GM23248 (cell line): ENCODE measurements around the gene TLE5.

Experiments used
- EZH2 ChIP-seq: fragments of 200-600 bp; sonication (generic); IDR thresholded peaks from 2 replicates; pipeline ENCODE4 v1.6.1; 2018; ENCODE audit warnings: antibody characterized with exemption, mild to moderate bottlenecking; ENCODE audit not compliant: insufficient read depth, poor library complexity, severe bottlenecking
- EZH2phosphoT487 ChIP-seq: fragments of 200-600 bp; sonication (generic); IDR thresholded peaks from 2 replicates; pipeline ENCODE4 v1.6.1; 2018; ENCODE audit warnings: antibody characterized with exemption, moderate library complexity, mild to moderate bottlenecking, low read depth; ENCODE audit not compliant: insufficient read depth

DNA sequence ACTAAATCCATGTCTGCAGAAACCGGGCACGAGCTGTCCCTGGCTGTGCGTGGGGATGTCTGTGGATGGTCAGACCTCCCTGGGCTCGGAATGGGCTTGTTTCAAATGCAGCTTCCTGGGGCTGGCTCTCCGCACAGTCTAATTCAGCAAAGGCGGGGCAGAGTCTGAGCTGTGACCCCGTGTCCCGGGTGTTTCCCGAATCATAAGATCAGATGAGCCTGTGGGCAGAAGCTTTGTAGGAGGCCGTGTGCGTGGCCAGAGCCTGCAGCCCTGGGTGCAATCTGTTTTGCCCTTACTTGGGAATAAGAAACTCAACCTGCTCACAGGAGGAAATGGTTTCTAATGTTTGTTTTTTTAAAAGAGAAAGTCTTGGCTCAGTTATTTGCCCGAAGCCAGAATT lies 18.0 kb upstream of the TLE5 start:
- no peak for TF ChIP-seq EZH2
- TF ChIP-seq EZH2phosphoT487 = no peak
